ENCODE measurements around the gene MAMLD1.

MAMLD1 gene

GRCh38 chrX:150465881-150466775 lies 103.0 kb downstream of the MAMLD1 start:
- no peak for DNase-seq (ENCODE audit: low spot score)
- TF ChIP-seq CTCF (IDR thresholded peaks at IDR 0.05; ENCODE audit: extremely low read depth, insufficient read depth, missing control alignments): no peak
- in situ Hi-C loops (cut with MboI; ENCODE audit: low pct_unique_long_range_greater_than_20kb, low sequenced_read_pairs, unreplicated experiment): no loop called here

GRCh38 chrX:150472306-150472705 lies 109.2 kb downstream of the MAMLD1 start:
- DNase-seq (ENCODE audit: low spot score): no peak
- no peak for TF ChIP-seq CTCF (IDR thresholded peaks at IDR 0.05; ENCODE audit: extremely low read depth, insufficient read depth, missing control alignments)
- in situ Hi-C loops (cut with MboI; ENCODE audit: low pct_unique_long_range_greater_than_20kb, low sequenced_read_pairs, unreplicated experiment): no loop called here

GRCh38 chrX:150473371-150473770 lies 110.3 kb downstream of the MAMLD1 start:
- DNase-seq (ENCODE audit: low spot score): no peak
- TF ChIP-seq CTCF (IDR thresholded peaks at IDR 0.05; ENCODE audit: extremely low read depth, insufficient read depth, missing control alignments): no peak
- in situ Hi-C loops (cut with MboI; ENCODE audit: low pct_unique_long_range_greater_than_20kb, low sequenced_read_pairs, unreplicated experiment): no loop called here

GRCh38 chrX:150475461-150475860 lies 112.3 kb downstream of the MAMLD1 start:
- no peak for TF ChIP-seq CTCF (IDR thresholded peaks at IDR 0.05; ENCODE audit: extremely low read depth, insufficient read depth, missing control alignments)
- DNase-seq (ENCODE audit: low spot score): no peak
- in situ Hi-C loops (cut with MboI; ENCODE audit: low pct_unique_long_range_greater_than_20kb, low sequenced_read_pairs, unreplicated experiment): no loop called here

GRCh38 chrX:150476164-150476699 lies 113.1 kb downstream of the MAMLD1 start:
- TF ChIP-seq CTCF (IDR thresholded peaks at IDR 0.05; ENCODE audit: extremely low read depth, insufficient read depth, missing control alignments): no peak
- DNase-seq (ENCODE audit: low spot score): no peak
- in situ Hi-C loops (cut with MboI; ENCODE audit: low pct_unique_long_range_greater_than_20kb, low sequenced_read_pairs, unreplicated experiment): no loop called here

GRCh38 chrX:150477371-150477770 lies 114.3 kb downstream of the MAMLD1 start:
- in situ Hi-C loops (cut with MboI; ENCODE audit: low pct_unique_long_range_greater_than_20kb, low sequenced_read_pairs, unreplicated experiment): no loop called here
- no peak for TF ChIP-seq CTCF (IDR thresholded peaks at IDR 0.05; ENCODE audit: extremely low read depth, insufficient read depth, missing control alignments)
- DNase-seq (ENCODE audit: low spot score): no peak

All from GM13977 (cell line).